IPS-11a (cell line): Measurements from ENCODE around the gene MYPN.
"Not testable (repeated sequence)": the region's sequence is repeated elsewhere in the genome, so short reads cannot be mapped to it uniquely, and the experiment has no call there.

Source experiments
- H3K4me3 ChIP-seq: one replicate; pipeline ENCODE4 v1.5.1; 2013; ENCODE audit warnings: low read depth, low read length, control low read depth

The MYPN gene, protein sequence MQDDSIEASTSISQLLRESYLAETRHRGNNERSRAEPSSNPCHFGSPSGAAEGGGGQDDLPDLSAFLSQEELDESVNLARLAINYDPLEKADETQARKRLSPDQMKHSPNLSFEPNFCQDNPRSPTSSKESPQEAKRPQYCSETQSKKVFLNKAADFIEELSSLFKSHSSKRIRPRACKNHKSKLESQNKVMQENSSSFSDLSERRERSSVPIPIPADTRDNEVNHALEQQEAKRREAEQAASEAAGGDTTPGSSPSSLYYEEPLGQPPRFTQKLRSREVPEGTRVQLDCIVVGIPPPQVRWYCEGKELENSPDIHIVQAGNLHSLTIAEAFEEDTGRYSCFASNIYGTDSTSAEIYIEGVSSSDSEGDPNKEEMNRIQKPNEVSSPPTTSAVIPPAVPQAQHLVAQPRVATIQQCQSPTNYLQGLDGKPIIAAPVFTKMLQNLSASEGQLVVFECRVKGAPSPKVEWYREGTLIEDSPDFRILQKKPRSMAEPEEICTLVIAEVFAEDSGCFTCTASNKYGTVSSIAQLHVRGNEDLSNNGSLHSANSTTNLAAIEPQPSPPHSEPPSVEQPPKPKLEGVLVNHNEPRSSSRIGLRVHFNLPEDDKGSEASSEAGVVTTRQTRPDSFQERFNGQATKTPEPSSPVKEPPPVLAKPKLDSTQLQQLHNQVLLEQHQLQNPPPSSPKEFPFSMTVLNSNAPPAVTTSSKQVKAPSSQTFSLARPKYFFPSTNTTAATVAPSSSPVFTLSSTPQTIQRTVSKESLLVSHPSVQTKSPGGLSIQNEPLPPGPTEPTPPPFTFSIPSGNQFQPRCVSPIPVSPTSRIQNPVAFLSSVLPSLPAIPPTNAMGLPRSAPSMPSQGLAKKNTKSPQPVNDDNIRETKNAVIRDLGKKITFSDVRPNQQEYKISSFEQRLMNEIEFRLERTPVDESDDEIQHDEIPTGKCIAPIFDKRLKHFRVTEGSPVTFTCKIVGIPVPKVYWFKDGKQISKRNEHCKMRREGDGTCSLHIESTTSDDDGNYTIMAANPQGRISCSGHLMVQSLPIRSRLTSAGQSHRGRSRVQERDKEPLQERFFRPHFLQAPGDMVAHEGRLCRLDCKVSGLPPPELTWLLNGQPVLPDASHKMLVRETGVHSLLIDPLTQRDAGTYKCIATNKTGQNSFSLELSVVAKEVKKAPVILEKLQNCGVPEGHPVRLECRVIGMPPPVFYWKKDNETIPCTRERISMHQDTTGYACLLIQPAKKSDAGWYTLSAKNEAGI (N-terminal part only)

DNA sequence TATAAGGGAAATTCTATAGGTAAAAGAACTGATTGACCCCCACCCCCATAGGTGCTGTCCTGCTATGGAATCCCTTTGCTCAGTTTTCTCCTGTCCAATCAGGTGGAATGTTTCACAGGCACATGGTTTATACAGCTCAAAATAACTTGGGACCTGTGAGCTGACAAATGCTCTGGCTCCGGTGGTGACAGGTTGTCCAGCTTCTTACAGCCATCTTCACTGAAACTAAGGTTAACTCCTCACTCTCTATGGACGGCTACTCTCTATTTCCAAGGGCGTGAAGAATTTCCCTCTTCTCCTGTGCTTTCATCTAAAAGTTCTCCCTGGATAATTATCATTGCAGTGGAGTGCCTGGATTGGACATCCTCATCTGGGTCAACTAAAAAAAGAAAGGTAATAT is at the start of gene MYPN:
Gene MYPN, plus strand, starts transcription at position 158 of the 400 bp plus-strand sequence. CDS start 11,951 bp downstream, outside the sequence.
- H3K4me3 ChIP-seq, result no peak within 1 kb of the TSS

- no peak overlapping the region for H3K4me3 ChIP-seq
Measured at GRCh38 chr10:68067029-68067428, 42.3 kb upstream of the MYPN start.

GRCh38 chr10:68067508-68067907 is 41.8 kb upstream of the MYPN start:
- no peak overlapping the region for H3K4me3 ChIP-seq

GRCh38 chr10:68073631-68074030 is 35.7 kb upstream of the MYPN start:
- peak overlapping the region; percentile 89 for H3K4me3 ChIP-seq

GRCh38 chr10:68074031-68074774 is 35.1 kb upstream of the MYPN start:
- H3K4me3 ChIP-seq, result peak overlapping the region; percentile 89

- H3K4me3 ChIP-seq, result peak within 1 kb of the TSS; percentile 89
Measured at GRCh38 chr10:68074775-68075549, 34.3 kb upstream of the MYPN start, which contains the start of gene HERC4. HERC4 (minus strand) TSS chr10:68075283; CDS start chr10:68073108, 2,175 bp downstream.

DNA sequence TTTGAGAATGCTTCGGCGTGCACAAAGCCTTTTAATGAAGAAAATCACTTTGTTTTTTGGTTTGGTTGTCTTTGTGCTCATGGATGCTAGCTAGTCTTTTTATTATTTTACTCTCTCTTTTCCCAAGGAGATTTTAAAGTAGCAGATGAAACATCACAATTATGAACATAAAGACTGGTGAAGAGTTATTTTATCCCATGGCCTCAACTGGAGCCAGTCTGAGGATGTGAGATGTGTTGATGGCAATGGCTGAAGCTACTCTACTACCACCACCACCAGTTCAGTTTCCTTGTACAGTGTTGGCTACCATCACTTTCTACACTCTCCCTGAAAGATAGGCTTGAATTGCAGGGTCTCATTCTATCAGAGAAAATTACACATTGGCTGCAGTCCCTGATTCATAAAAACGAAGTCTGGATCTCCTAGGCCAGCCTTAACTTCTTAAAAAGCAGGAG is 33.7 kb upstream of the MYPN start:
- H3K4me3 ChIP-seq, result no peak overlapping the region

GRCh38 chr10:68076081-68076480 is 33.2 kb upstream of the MYPN start:
- H3K4me3 ChIP-seq, result not testable (repeated sequence)

DNA sequence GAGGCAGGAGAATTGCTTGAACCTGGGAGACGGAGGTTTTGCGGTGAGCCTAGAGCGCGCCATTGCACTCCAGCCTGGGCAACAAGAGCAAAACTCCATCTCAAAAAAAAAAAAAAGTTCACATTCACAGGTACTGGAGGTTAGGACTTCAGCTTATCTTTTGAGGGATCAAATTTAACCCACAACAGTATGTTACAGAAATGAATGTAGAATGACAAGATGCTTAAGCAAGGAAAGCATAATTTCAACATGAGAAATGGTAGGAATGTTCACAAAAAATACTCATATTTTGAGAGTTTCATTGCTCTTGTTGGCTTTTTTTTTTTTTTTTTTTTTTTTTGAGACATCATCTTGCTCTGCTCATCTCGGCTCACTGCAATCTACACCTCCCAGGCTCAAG is 32.3 kb upstream of the MYPN start:
- H3K4me3 ChIP-seq, result no peak overlapping the region

DNA sequence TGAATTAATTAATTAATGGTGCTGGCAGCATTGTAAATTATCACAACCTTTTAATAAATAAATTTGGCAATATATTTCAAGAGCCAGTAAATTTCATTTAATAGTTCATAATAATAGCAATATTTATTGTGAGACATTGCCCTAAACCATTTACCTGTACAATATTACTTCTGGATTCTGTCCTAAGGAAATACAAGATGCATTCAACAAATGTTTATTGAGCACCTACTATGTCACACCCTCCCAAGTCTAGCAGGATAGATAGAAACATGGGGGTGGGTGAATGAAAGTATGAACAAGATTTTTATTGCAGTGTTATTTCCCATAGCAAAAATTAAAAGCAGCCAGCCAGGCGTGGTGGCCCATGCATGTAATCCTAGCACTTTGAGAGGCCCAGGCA is 29.9 kb upstream of the MYPN start:
- H3K4me3 ChIP-seq, result no peak overlapping the region

DNA sequence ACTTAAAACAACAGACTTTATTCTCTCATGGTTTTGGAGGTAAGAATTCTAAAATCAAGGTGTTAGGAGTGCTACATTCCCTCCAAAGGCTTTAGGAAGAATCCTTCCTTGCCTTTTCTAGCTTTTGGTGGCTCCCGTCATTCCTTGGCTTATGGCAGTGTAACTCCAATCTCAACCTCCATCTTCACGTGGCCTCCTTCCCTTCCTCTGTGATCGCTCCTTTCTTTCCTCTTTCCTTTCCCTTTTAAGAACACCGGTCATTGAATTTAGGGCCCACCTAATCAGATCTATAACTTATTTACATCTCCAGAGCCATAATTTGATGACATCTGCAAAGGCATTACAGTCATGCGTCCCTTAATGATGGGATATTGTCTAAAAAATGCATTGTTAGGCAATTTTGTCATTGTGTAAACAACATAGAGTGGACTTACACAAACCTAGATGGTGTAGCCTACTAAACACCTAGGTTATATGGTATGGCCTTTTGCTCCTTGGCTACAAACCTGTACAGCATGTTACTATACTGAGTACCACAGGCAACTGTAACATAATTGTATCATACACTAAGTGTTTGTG is 28.3 kb upstream of the MYPN start:
- H3K4me3 ChIP-seq, result no peak overlapping the region

- no peak overlapping the region for H3K4me3 ChIP-seq
Measured at GRCh38 chr10:68081916-68082315, 27.4 kb upstream of the MYPN start.

DNA sequence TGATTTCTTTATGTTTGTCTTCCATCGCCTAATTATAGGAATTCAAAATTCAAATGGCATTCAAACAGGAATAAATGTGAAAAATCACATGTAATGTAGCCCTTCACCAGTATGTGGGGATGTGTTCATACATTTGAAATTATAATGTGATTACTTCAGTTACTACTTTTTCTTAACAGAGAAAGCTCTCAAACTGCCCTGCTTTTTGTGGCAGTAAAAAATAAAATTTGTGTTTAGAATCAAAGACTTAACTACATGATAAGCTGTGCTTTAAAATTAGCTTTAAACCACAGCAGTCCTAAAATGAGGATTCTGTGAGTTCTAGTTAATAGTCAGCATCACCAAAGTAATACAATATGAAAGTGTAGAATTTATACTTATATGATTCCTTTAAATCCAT is 26.4 kb upstream of the MYPN start:
- no peak overlapping the region for H3K4me3 ChIP-seq

DNA sequence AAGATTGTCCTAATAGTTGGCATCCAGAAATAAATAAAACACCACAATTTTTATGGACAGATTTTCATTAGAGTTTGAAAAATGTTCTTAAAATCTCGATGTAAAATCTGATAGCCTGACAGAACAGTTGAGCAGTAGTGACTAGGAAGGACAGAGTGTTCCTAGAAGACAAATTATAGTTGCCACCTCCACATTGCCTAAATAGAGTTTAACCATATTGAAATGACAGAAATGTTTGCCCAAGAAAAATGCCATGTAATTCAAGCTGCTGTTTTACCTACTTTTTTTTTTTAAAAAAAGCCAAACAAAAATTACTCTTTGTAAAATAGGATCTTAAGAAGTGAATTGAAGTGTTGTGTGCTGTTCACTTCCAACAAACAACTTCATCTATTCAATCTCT is 25.3 kb upstream of the MYPN start:
- no peak overlapping the region for H3K4me3 ChIP-seq

GRCh38 chr10:68084469-68084868 is 24.8 kb upstream of the MYPN start:
- H3K4me3 ChIP-seq, result no peak overlapping the region

GRCh38 chr10:68086011-68086410 is 23.3 kb upstream of the MYPN start:
- no peak overlapping the region for H3K4me3 ChIP-seq

DNA sequence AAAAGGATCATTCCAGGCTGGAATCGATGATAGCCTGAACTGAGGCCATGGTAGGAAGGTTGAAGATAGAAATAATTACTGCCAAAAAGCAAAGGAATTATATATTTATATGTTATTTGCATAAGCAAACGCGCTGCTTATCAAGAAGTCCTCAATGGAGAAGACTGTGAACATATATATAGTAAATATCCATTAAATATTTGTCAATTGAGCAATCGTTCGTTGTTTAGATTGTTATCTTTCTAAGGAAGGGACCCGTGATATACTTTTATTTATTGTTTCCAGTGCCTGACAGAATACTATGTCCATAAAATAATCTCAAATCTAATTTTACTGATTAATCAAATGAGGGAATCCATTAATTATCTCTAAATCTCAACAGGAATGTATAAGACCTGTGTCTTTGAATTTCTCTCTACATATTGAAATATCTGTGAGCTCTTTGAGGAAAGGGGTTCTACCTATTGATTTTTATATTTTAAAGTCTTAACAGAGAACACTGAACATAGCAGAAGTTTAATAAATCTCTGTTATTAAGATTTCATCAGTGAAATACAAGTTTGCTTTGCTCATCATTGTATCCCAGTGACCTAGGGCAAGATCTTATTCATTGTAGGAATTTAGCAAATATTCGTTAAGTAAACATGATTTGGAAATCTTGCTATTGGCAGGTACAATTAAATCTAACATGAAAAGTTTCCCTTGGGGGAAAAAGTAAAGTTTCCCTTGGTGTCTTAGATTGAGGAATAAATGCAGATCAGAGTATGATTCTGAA is 22.2 kb upstream of the MYPN start:
- no peak overlapping the region for H3K4me3 ChIP-seq

DNA sequence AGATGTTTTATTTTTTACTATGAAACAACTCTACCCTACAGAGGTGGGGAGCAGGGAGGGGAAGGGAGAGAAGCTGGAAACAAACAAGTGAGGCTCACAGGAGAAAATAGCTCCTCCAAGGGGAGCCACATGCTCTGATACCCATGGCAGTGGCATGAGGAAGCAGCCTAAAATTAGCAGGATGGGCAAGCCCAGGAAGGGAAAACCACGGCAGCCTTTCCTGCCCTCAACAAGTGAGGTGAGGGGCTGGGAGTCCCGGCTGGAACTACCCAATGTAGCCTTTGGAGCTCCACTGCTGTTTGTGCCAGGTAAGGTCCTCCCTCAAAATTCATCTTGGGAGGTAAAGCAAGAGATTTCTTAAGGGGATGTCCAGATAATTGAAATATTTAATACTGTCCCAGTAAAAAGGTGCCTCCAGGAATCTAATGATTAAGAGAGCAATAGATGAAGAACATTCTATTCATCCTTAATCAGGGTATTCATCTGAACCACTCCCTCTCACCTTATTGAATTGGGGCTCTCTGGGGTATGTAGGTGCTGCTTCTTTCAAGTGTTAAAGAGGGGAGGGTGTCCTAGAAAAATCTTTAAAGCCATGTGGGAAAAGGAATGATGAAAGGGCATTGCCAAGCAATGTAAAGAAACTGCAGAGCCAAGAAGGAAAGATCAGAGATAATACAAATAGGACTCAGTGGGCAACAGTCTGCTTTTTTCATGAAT is 21.4 kb upstream of the MYPN start:
- H3K4me3 ChIP-seq, result no peak overlapping the region
